H1 (cell line): ENCODE results near the gene SUCNR1. TPM values are rescaled to one million over a fixed set of nuclear protein-coding genes. Genes with fewer than 3 reads are reported as not detected.

Experiments
- CTCF ChIA-PET: fragments of 300-600 bp; sonication (Branson Sonifier 250); formaldehyde crosslinking; loops from one replicate; lab custom pipeline; 2021; ENCODE audit not compliant: partially characterized antibody; lab: Charles Lee
- POLR2A ChIA-PET: fragments of 300-600 bp; sonication (Branson Sonifier 250); formaldehyde crosslinking; loops from one replicate; lab custom pipeline; 2021; ENCODE audit warnings: inconsistent platforms; ENCODE audit not compliant: partially characterized antibody; lab: Charles Lee
- DNase-seq, 2 experiments: peaks; one replicate each; pipeline versions ENCODE4 v3.0.0 to v3.0.0-alpha.2; 2010 to 2022; ENCODE audit warnings: low spot score in 2 of 2, low read depth in 1 of 2, mixed read lengths in 1 of 2
- FAIRE-seq: peaks from 2 replicates; lab custom pipeline; 2011; peaks lifted over from hg19 to GRCh38; lab: Jason Lieb, UNC
- H2AFZ ChIP-seq: 2 replicates; pipeline ENCODE4 v1.8.1; 2012; ENCODE audit warnings: low read length, inconsistent platforms
- H2AK5ac ChIP-seq: 2 replicates; pipeline ENCODE4 v1.6.1; 2013; ENCODE audit warnings: low read depth, low read length
- H2BK120ac ChIP-seq: replicated peaks from 2 replicates; pipeline ENCODE3; 2013; ENCODE audit warnings: low read depth, low read length, inconsistent platforms
- H2BK12ac ChIP-seq: 2 replicates; pipeline ENCODE4 v1.6.1; 2013; ENCODE audit warnings: low read depth, low read length
- H2BK15ac ChIP-seq: 2 replicates; pipeline ENCODE4 v1.6.1; 2013; ENCODE audit warnings: low read length
- H2BK20ac ChIP-seq: 2 replicates; pipeline ENCODE4 v1.6.1; 2013; ENCODE audit warnings: low read length
- H2BK5ac ChIP-seq: 2 replicates; pipeline ENCODE4 v1.6.1; 2013; ENCODE audit warnings: low read depth, low read length
- H3K14ac ChIP-seq: 2 replicates; pipeline ENCODE4 v1.6.1; 2013; ENCODE audit warnings: inconsistent platforms; ENCODE audit not compliant: insufficient read length
- H3K18ac ChIP-seq: 2 replicates; pipeline ENCODE4 v1.6.1; 2013; ENCODE audit warnings: low read length; ENCODE audit errors: extremely low read depth
- H3K23ac ChIP-seq: 2 replicates; pipeline ENCODE4 v1.6.1; 2013; ENCODE audit warnings: inconsistent platforms; ENCODE audit not compliant: insufficient read length
- H3K23me2 ChIP-seq: 2 replicates; pipeline ENCODE4 v1.6.1; 2013; ENCODE audit warnings: low read depth, low read length
- H3K27ac ChIP-seq: 2 replicates; pipeline ENCODE4 v1.6.1; 2011; ENCODE audit warnings: low read depth, low read length, inconsistent platforms
- H3K27me3 ChIP-seq, 4 experiments: replicated peaks in 1 of 4; 1 replicate in 1 of 4; 2 replicates in 3 of 4; pipeline versions ENCODE4 v1.6.1 to v1.8.1; 2011 to 2013; ENCODE audit warnings: low read length in 3 of 4, mild to moderate bottlenecking in 3 of 4, inconsistent platforms in 2 of 4, mixed read lengths in 2 of 4, moderate library complexity in 1 of 4; ENCODE audit not compliant: control insufficient read depth in 3 of 4, insufficient read depth in 3 of 4; ENCODE audit errors: extremely low read depth in 1 of 4
- H3K36me3 ChIP-seq, 4 experiments: 2 replicates each; pipeline versions ENCODE4 v1.6.1 to v1.8.1; 2011 to 2013; ENCODE audit warnings: mild to moderate bottlenecking in 4 of 4, low read length in 3 of 4, moderate library complexity in 2 of 4, control low read depth in 1 of 4, inconsistent platforms in 1 of 4; ENCODE audit not compliant: insufficient read depth in 4 of 4, control insufficient read depth in 2 of 4
- H3K4ac ChIP-seq: replicated peaks from 2 replicates; pipeline ENCODE3; 2013; ENCODE audit warnings: low read length, low read depth, mixed read lengths, inconsistent platforms; ENCODE audit not compliant: insufficient read length
- H3K4me1 ChIP-seq, 4 experiments: replicated peaks in 1 of 4; 1 replicate in 1 of 4; 2 replicates in 3 of 4; pipeline versions ENCODE4 v1.6.1 to v1.8.1; 2011 to 2013; ENCODE audit warnings: low read length in 3 of 4, inconsistent platforms in 2 of 4, mixed read lengths in 1 of 4; ENCODE audit not compliant: insufficient read depth in 4 of 4, control insufficient read depth in 3 of 4
- H3K4me2 ChIP-seq, 2 experiments: 2 replicates each; pipeline versions ENCODE4 v1.6.1 to v1.8.1; 2011 to 2013; ENCODE audit warnings: low read depth in 2 of 2, low read length in 2 of 2, control low read depth in 1 of 2, inconsistent platforms in 1 of 2, mild to moderate bottlenecking in 1 of 2; ENCODE audit not compliant: insufficient read depth in 1 of 2
- H3K4me3 ChIP-seq, 4 experiments: fragments of 200-600, 300-600 bp in 1 of 4; sonication (generic), shearing (Covaris generic), sonication (Bioruptor Twin) in 1 of 4; 2 replicates each; pipeline versions ENCODE4 v1.5.1 to v1.8.1; 2011 to 2016; ENCODE audit warnings: low read length in 4 of 4, low read depth in 3 of 4, control low read depth in 2 of 4, inconsistent platforms in 2 of 4, mild to moderate bottlenecking in 2 of 4, mixed read lengths in 1 of 4, moderate library complexity in 1 of 4; ENCODE audit not compliant: insufficient read depth in 2 of 4; ENCODE audit errors: extremely low read depth in 1 of 4
- H3K56ac ChIP-seq: replicated peaks from 2 replicates; pipeline ENCODE3; 2013; ENCODE audit warnings: low read depth, mild to moderate bottlenecking, mixed read lengths, low read length, inconsistent platforms; ENCODE audit not compliant: insufficient read length
- H3K79me1 ChIP-seq: 2 replicates; pipeline ENCODE4 v1.6.1; 2013; ENCODE audit warnings: low read depth, low read length, control low read depth
- H3K79me2 ChIP-seq, 2 experiments: 2 replicates each; pipeline versions ENCODE4 v1.6.1 to v1.8.1; 2012 to 2013; ENCODE audit warnings: low read length in 2 of 2, mild to moderate bottlenecking in 2 of 2, inconsistent platforms in 1 of 2; ENCODE audit not compliant: insufficient read depth in 2 of 2, control insufficient read depth in 1 of 2
- H3K9ac ChIP-seq, 4 experiments: replicated peaks in 1 of 4; 1 replicate in 1 of 4; 2 replicates in 3 of 4; pipeline versions ENCODE4 v1.6.1 to v1.8.1; 2011 to 2013; ENCODE audit warnings: low read depth in 3 of 4, low read length in 3 of 4, control low read depth in 2 of 4, mild to moderate bottlenecking in 2 of 4, moderate library complexity in 2 of 4, inconsistent platforms in 1 of 4; ENCODE audit errors: extremely low read depth in 1 of 4
- H3K9me3 ChIP-seq, 2 experiments: 2 replicates each; pipeline versions ENCODE4 v1.6.1 to v1.8.1; 2012 to 2013; ENCODE audit warnings: mild to moderate bottlenecking in 2 of 2, moderate library complexity in 2 of 2, control low read depth in 1 of 2, inconsistent platforms in 1 of 2, low read depth in 1 of 2, low read length in 1 of 2, mixed read lengths in 1 of 2; ENCODE audit not compliant: insufficient read depth in 2 of 2
- H4K20me1 ChIP-seq, 2 experiments: replicated peaks in 1 of 2; 2 replicates each; pipeline versions ENCODE3 to v1.8.1; 2011 to 2013; ENCODE audit warnings: inconsistent platforms in 2 of 2, low read length in 2 of 2, mild to moderate bottlenecking in 1 of 2; ENCODE audit not compliant: insufficient read depth in 2 of 2, control insufficient read depth in 1 of 2
- H4K5ac ChIP-seq: 2 replicates; pipeline ENCODE4 v1.6.1; 2013; ENCODE audit warnings: low read length, low read depth, mixed read lengths, inconsistent platforms; ENCODE audit not compliant: insufficient read length
- H4K8ac ChIP-seq: 2 replicates; pipeline ENCODE4 v1.8.0; 2013; ENCODE audit warnings: mild to moderate bottlenecking, moderate library complexity, low read length, inconsistent platforms; ENCODE audit not compliant: insufficient read depth; ENCODE audit errors: extremely low read depth
- H4K91ac ChIP-seq: replicated peaks from 2 replicates; pipeline ENCODE3; 2013; ENCODE audit warnings: low read length, mixed read lengths, inconsistent platforms; ENCODE audit not compliant: insufficient read length
- CEBPB ChIP-seq: IDR thresholded peaks from 2 replicates; pipeline ENCODE4 v1.6.1; 2012; ENCODE audit warnings: low read depth, low read length
- CTCF ChIP-seq, 3 experiments: IDR thresholded peaks; 1 replicate in 2 of 3; 2 replicates in 1 of 3; pipeline versions ENCODE4 v1.5.1 to v1.6.1; 2011; ENCODE audit warnings: low read length in 3 of 3, mild to moderate bottlenecking in 3 of 3, inconsistent platforms in 2 of 3, low read depth in 1 of 3, moderate library complexity in 1 of 3; ENCODE audit not compliant: insufficient read depth in 1 of 3; ENCODE audit errors: control extremely low read depth in 1 of 3
- HDAC6 ChIP-seq: IDR thresholded peaks from one replicate; pipeline ENCODE4 v1.7.1; 2012; ENCODE audit warnings: low read depth, mild to moderate bottlenecking, inconsistent platforms, low read length, moderate library complexity
- POLR2AphosphoS5 ChIP-seq: IDR thresholded peaks from 2 replicates; pipeline ENCODE4 v1.6.1; 2011; ENCODE audit warnings: low read depth, low read length
- POU5F1 ChIP-seq: IDR thresholded peaks from 2 replicates; pipeline ENCODE4 v1.6.1; 2011; ENCODE audit warnings: low read depth, mild to moderate bottlenecking, low read length, moderate library complexity
- RAD21 ChIP-seq, 2 experiments: IDR thresholded peaks in 1 of 2; conservative IDR thresholded peaks in 1 of 2; 2 replicates each; pipeline ENCODE4 v1.6.1; 2011; ENCODE audit warnings: low read depth in 2 of 2, low read length in 2 of 2, improper control_type of control experiment in 1 of 2, inconsistent platforms in 1 of 2, mild to moderate bottlenecking in 1 of 2, moderate library complexity in 1 of 2
- polyA plus RNA-seq, 7 experiments: library from polyadenylated mRNA; depleted of rRNA in 3 of 7; stranded (reverse) in 5 of 7; unstranded in 2 of 7; fragments of >200 nt in 5 of 7; fragments of 200-250 nt in 2 of 7; gene quantifications; 1 replicate in 5 of 7; 2 replicates in 1 of 7; 4 replicates in 1 of 7; pipeline versions ENCODE4 v1.2.1 to v1.2.3, GENCODE V29; 2011 to 2013; ENCODE audit warnings: missing spikeins in 2 of 7, mixed read lengths in 2 of 7
- total RNA-seq: library from RNA; stranded (reverse); fragmentation: NEBNext Ultra II Directional; extraction: Animal tissue kit (Norgen Biotek cat#: 25700); gene quantifications from 2 replicates; pipeline ENCODE4 v1.2.1, GENCODE V29; 2021

Gene SUCNR1
- total and polyA plus RNA-seq, 2 of the 8 experiments (the other 6 are each of a cell fraction or from before 2014, with no cell fraction given), result not detected

- no peak overlapping the region for H3K4me2 ChIP-seq
- H3K27ac ChIP-seq, result no peak overlapping the region
- H3K4me3 ChIP-seq, result no peak overlapping the region
- H3K23me2 ChIP-seq, result no peaks in the 10 kb centered on the region
- no peak for DNase-seq
- H3K36me3 ChIP-seq, result no peaks in the 10 kb centered on the region
- no peak for FAIRE-seq
- H4K20me1 ChIP-seq, result no peaks in the 10 kb centered on the region
- no peak overlapping the region for H3K18ac ChIP-seq
- no peak overlapping the region for H3K9ac ChIP-seq
- no peak overlapping the region for H3K14ac ChIP-seq
- H3K27me3 ChIP-seq, result no peaks in the 10 kb centered on the region
- H3K79me2 ChIP-seq, result no peaks in the 10 kb centered on the region
- no peak overlapping the region for H2BK5ac ChIP-seq
- no peak overlapping the region for H3K4ac ChIP-seq
- H2AK5ac ChIP-seq, result no peak overlapping the region
- H3K23ac ChIP-seq, result no peak overlapping the region
- H4K91ac ChIP-seq, result no peak overlapping the region
- no peak overlapping the region for H4K8ac ChIP-seq
- POLR2A ChIA-PET, result no interaction called here
- H3K79me1 ChIP-seq, result no peaks in the 10 kb centered on the region
- no peak overlapping the region for H2BK15ac ChIP-seq
- H2BK12ac ChIP-seq, result no peak overlapping the region
- no peak overlapping the region for H4K5ac ChIP-seq
- CTCF ChIA-PET, result interaction anchor here (0.8 kb wide), 1 partner anchor 68 kb away, joined by 3 read pairs; no protein-coding TSS in a partner anchor
- no peaks in the 10 kb centered on the region for H3K4me1 ChIP-seq
- H3K9me3 ChIP-seq, result no peaks in the 10 kb centered on the region
- H2BK120ac ChIP-seq, result no peak overlapping the region
- TF ChIP-seq POU5F1 (no peak), CEBPB (no peak), CTCF (IDR thresholded peaks at IDR 0.05; ENCODE audit: control extremely low read depth in 1 of 3, insufficient read depth in 1 of 3, low read depth in 1 of 3, low read length in 3 of 3) (no peak), RAD21 (IDR thresholded peaks at IDR 0.05 in 1 of 2, conservative IDR thresholded peaks at IDR 0.05 in 1 of 2; ENCODE audit: low read depth in 2 of 2, low read length in 2 of 2) (no peak), HDAC6 (no peak), POLR2AphosphoS5 (no peak)
- TF ChIP-seq, all 59 proteins: peak for 0
- no peak overlapping the region for H2AFZ ChIP-seq
- no peak overlapping the region for H3K56ac ChIP-seq
- no peak overlapping the region for H2BK20ac ChIP-seq
Observed at GRCh38 chr3:151859905-151860304, 13.5 kb upstream of the SUCNR1 start.
